K562 (cell line): ENCODE measurements around the gene NF1. TPM values are rescaled to one million over a fixed set of nuclear protein-coding genes. Genes with fewer than 3 reads are reported as not detected.

ENCODE experiments used
- ATAC-seq: fragments of 200-7000 bp; cut with Tn5 transposase; 3 replicates; pipeline ENCODE4 v1.9.1; 2020; ENCODE audit warnings: moderate library complexity
- BruUV-seq: library from RNA; stranded (reverse); fragments of 400-500 nt; replicated peaks from 2 replicates; lab custom pipeline; 2021; lab: Mats Ljungman, UMichigan
- CTCF ChIA-PET: fragments of 300-600 bp; formaldehyde crosslinking; extraction: SDS; loops from one replicate; lab custom pipeline; 2021; ENCODE audit warnings: low intra/inter-chr PET ratio; lab: Yijun Ruan, JAX
- POLR2A ChIA-PET: fragments of 300-600, 350-650 bp; sonication (Branson Sonifier 250); formaldehyde crosslinking; extraction: SDS; loops from one replicate; lab custom pipeline; 2021; ENCODE audit warnings: antibody characterized with exemption, inconsistent platforms; lab: Yijun Ruan, JAX
- DNase-seq, 4 experiments: peaks; one replicate each; pipeline versions ENCODE4 v3.0.0 to v3.0.0-alpha.2; 2011 to 2018; ENCODE audit warnings: low spot score in 3 of 4, mixed read lengths in 3 of 4; ENCODE audit errors: extremely low read depth in 1 of 4
- FAIRE-seq: peaks from 2 replicates; lab custom pipeline; 2011; peaks lifted over from hg19 to GRCh38; lab: Jason Lieb, UNC
- H2AFZ ChIP-seq: 2 replicates; pipeline ENCODE4 v1.6.0; 2011; ENCODE audit warnings: low read depth, low read length, control low read depth, inconsistent platforms
- H3K27ac ChIP-seq: fragments of 200-600 bp; 3 replicates; pipeline ENCODE4 v1.8.0; 2011; ENCODE audit warnings: low read depth, mild to moderate bottlenecking, control low read depth, inconsistent platforms, low read length, moderate library complexity, mixed read lengths; ENCODE audit errors: extremely low read depth
- H3K27me3 ChIP-seq, 2 experiments: fragments of 300-600 bp in 1 of 2; 2 replicates in 1 of 2; 3 replicates in 1 of 2; pipeline versions ENCODE4 v1.6.0 to v1.8.0; 2011; ENCODE audit warnings: inconsistent platforms in 2 of 2, low read length in 2 of 2, mild to moderate bottlenecking in 1 of 2, mixed read lengths in 1 of 2, moderate library complexity in 1 of 2; ENCODE audit not compliant: control insufficient read depth in 2 of 2, insufficient read depth in 2 of 2
- H3K36me3 ChIP-seq: fragments of 300-600 bp; 3 replicates; pipeline ENCODE4 v1.8.0; 2011; ENCODE audit warnings: mild to moderate bottlenecking, low read length, inconsistent platforms; ENCODE audit not compliant: control insufficient read depth, insufficient read depth
- H3K4me1 ChIP-seq, 2 experiments: fragments of 200-600 bp in 1 of 2; replicated peaks in 1 of 2; 2 replicates in 1 of 2; 3 replicates in 1 of 2; pipeline versions ENCODE4 v1.5.1 to v1.8.0; 2011; ENCODE audit warnings: inconsistent platforms in 2 of 2, low read length in 2 of 2, mild to moderate bottlenecking in 1 of 2, mixed read lengths in 1 of 2, moderate library complexity in 1 of 2; ENCODE audit not compliant: control insufficient read depth in 2 of 2, insufficient read depth in 2 of 2
- H3K4me2 ChIP-seq: 2 replicates; pipeline ENCODE4 v1.6.1; 2011; ENCODE audit warnings: low read length, control low read depth, inconsistent platforms, mixed read lengths; ENCODE audit not compliant: insufficient read depth
- H3K4me3 ChIP-seq: fragments of 200-600 bp; sonication (generic), shearing (Covaris generic); 2 replicates; pipeline ENCODE4 v1.5.1; 2016; ENCODE audit warnings: control low read depth, inconsistent platforms
- H3K79me2 ChIP-seq: fragments of 200-600 bp; 3 replicates; pipeline ENCODE4 v1.8.0; 2011; ENCODE audit warnings: low read length, inconsistent platforms; ENCODE audit not compliant: control insufficient read depth, insufficient read depth
- H3K9ac ChIP-seq, 2 experiments: 2 replicates each; pipeline versions ENCODE4 v1.6.0 to v1.6.1; 2011; ENCODE audit warnings: low read depth in 2 of 2, low read length in 2 of 2, control low read depth in 1 of 2, inconsistent platforms in 1 of 2, mild to moderate bottlenecking in 1 of 2, mixed read lengths in 1 of 2; ENCODE audit not compliant: insufficient read depth in 1 of 2
- H3K9me1 ChIP-seq: one replicate; pipeline ENCODE4 v1.6.0; 2011; ENCODE audit warnings: inconsistent platforms, mild to moderate bottlenecking, low read length, moderate library complexity; ENCODE audit not compliant: control insufficient read depth, insufficient read depth
- H3K9me3 ChIP-seq: replicated peaks from 2 replicates; pipeline ENCODE4 v1.5.1; 2011; ENCODE audit warnings: low read depth, low read length, inconsistent platforms; ENCODE audit not compliant: control insufficient read depth, insufficient read depth
- H4K20me1 ChIP-seq: replicated peaks from 2 replicates; pipeline ENCODE4 v1.6.1; 2011; ENCODE audit warnings: low read length, inconsistent platforms, mixed read lengths; ENCODE audit not compliant: control insufficient read depth, insufficient read depth
- BHLHE40 ChIP-seq: IDR thresholded peaks from 2 replicates; pipeline ENCODE4 v1.6.1; 2011; ENCODE audit warnings: low read length, improper control_type of control experiment
- FUS ChIP-seq: fragments of 200-400 bp; formaldehyde crosslinking; optimal IDR thresholded peaks from 2 replicates; pipeline ENCODE3; 2017; ENCODE audit warnings: low read depth, low read length
- HMG20A ChIP-seq: fragments of 450-650 bp; formaldehyde crosslinking; conservative IDR thresholded peaks from 2 replicates; pipeline ENCODE4 v1.4.0; 2020; ENCODE audit warnings: mild to moderate bottlenecking, mixed read lengths
- HNRNPL ChIP-seq: fragments of 200-400 bp; formaldehyde crosslinking; IDR thresholded peaks from 2 replicates; pipeline ENCODE4 v1.6.1; 2017; ENCODE audit warnings: low read depth, mild to moderate bottlenecking, low read length
- RFX7 ChIP-seq: fragments of 250-450 bp; sonication (Bioruptor Pico); IDR thresholded peaks from 2 replicates; pipeline ENCODE4 v1.5.1; 2021; ENCODE audit warnings: mild to moderate bottlenecking
- STAT5A ChIP-seq: IDR thresholded peaks from 2 replicates; pipeline ENCODE4 v1.6.1; 2012; ENCODE audit warnings: low read length, inconsistent platforms, borderline replicate concordance
- TCF3 ChIP-seq: sonication (generic); formaldehyde crosslinking; IDR thresholded peaks from 2 replicates; pipeline ENCODE4 v1.4.0; 2020; ENCODE audit warnings: mild to moderate bottlenecking, missing genetic modification reagents
- WGBS: fragments of 100-300 bp; shearing (Covaris generic); methylation state at CpG from one replicate; pipeline ENCODE4 v1.1.6; 2016; ENCODE audit warnings: low coverage, mixed read lengths; ENCODE audit not compliant: insufficient coverage; ENCODE audit errors: missing lambda C conversion rate; 5-methylcytosine and 5-hydroxymethylcytosine counted together
- in situ Hi-C: fragments of 300-500 bp; cut with MboI; formaldehyde crosslinking; loops from 4 replicates; pipeline ENCODE4 v1.15.0; 2018; ENCODE audit warnings: inconsistent platforms, mixed read lengths
- intact Hi-C: fragments of 100-400 bp; cut with micrococcal nuclease; formaldehyde crosslinking; loops from 2 replicates; pipeline ENCODE4 v1.14.2; 2022
- polyA plus RNA-seq, 8 experiments: library from polyadenylated mRNA; depleted of rRNA in 4 of 8; stranded (reverse) in 5 of 8; unstranded in 3 of 8; fragments of >200 nt; fragmentation: Nextera tagmentation in 2 of 8; fragmentation: Illumina TruSeq in 1 of 8; extraction: Ambion mirVana in 2 of 8; extraction: Trizol in 1 of 8; gene quantifications; 2 replicates each; pipeline versions ENCODE4 v1.2.1 to v1.2.3, GENCODE V29; 2011 to 2014; ENCODE audit warnings: inconsistent platforms in 1 of 8, missing spikeins in 1 of 8
- total RNA-seq, 7 experiments: library from RNA; depleted of rRNA in 6 of 7; stranded (reverse); fragments of >200 nt in 6 of 7; fragmentation: Illumina TruSeq in 2 of 7; extraction: Trizol in 2 of 7; gene quantifications; 2 replicates each; pipeline versions ENCODE4 v1.2.1 to v1.2.3, GENCODE V29; 2011 to 2021; ENCODE audit warnings: low replicate concordance in 1 of 7
- TF ChIP-seq, protein P1 (sequence below): sonication (generic); formaldehyde crosslinking; IDR thresholded peaks from 2 replicates; pipeline ENCODE4 v1.8.0; 2023; ENCODE audit warnings: mild to moderate bottlenecking, missing genetic modification reagents
- TF ChIP-seq, protein P2 (sequence below): sonication (generic); formaldehyde crosslinking; IDR thresholded peaks from 2 replicates; pipeline ENCODE4 v1.9.0; 2022; ENCODE audit warnings: mild to moderate bottlenecking, missing genetic modification reagents
- TF ChIP-seq, protein P3 (sequence below): sonication (generic); formaldehyde crosslinking; IDR thresholded peaks from 2 replicates; pipeline ENCODE4 v1.8.0; 2022; ENCODE audit warnings: missing genetic modification reagents, mild to moderate bottlenecking, moderate library complexity, borderline replicate concordance

NF1 gene
- total and polyA plus RNA-seq, 9 of the 15 experiments (the other 6 are each of a cell fraction or from before 2014, with no cell fraction given) = 3.4 to 41.9 (median 24.3) TPM

DNA sequence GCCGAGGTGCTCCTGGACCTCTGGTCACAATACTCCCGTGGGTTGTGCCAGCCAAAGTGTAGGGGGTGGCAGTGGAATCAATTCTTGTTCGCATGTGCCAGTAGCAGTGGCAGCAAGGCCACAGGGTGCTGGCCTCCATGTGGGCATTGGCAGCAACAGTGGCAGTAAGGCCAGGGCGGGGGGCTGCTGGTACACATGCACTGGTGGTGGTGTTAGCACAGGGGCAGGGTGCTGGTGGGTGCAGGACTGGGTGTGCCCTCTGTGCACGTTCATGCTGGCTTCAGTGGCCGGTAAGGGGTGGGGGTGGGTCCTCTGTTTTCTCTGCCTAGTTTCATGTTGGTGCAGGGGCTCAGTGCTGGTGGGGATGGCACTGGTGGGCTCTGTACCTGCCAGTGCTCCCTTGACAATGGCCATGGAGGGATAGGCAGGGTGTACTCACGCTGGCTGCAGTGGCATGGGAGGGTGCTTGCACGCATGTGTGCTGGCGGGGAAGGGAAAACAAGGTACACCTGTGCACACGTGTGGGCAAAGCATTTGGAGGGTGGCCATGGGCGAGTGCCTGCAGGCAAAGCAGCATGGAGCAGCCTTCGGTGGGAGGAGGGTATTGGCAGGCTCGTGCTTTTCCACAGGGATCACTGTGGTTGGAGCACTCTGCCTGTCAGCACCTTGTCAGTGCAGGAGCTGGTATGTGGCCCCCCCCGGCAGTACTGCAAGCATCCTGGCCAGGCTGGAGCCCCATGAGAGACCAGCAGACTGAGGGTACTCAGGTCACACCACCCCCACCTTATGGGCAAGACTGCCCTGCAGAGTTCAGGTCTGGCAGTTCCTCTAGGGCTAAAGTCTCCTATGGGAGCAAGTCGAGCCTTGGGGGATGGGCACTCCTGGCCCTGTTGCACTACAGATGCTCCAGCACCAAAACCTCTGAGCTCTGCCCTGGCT, 35.8 kb downstream of the NF1 start:
- no peak for ATAC-seq

More for the DNA sequence above, 35.8 kb downstream of the NF1 start:
- H3K79me2 ChIP-seq = peaks cover 72% of the 10 kb centered on the region
- TF ChIP-seq TCF3 (CRISPR knock-in tag) (no peak), STAT5A (no peak), BHLHE40 (no peak), HNRNPL (no peak), RFX7 (no peak), FUS (no peak), HMG20A (CRISPR knock-in tag) (no peak)
- TF ChIP-seq, protein P1, sequence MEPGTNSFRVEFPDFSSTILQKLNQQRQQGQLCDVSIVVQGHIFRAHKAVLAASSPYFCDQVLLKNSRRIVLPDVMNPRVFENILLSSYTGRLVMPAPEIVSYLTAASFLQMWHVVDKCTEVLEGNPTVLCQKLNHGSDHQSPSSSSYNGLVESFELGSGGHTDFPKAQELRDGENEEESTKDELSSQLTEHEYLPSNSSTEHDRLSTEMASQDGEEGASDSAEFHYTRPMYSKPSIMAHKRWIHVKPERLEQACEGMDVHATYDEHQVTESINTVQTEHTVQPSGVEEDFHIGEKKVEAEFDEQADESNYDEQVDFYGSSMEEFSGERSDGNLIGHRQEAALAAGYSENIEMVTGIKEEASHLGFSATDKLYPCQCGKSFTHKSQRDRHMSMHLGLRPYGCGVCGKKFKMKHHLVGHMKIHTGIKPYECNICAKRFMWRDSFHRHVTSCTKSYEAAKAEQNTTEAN (CRISPR knock-in tag) = no peak
- TF ChIP-seq, protein P2, sequence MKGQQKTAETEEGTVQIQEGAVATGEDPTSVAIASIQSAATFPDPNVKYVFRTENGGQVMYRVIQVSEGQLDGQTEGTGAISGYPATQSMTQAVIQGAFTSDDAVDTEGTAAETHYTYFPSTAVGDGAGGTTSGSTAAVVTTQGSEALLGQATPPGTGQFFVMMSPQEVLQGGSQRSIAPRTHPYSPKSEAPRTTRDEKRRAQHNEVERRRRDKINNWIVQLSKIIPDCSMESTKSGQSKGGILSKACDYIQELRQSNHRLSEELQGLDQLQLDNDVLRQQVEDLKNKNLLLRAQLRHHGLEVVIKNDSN (CRISPR knock-in tag) = no peak
- TF ChIP-seq, protein P3, sequence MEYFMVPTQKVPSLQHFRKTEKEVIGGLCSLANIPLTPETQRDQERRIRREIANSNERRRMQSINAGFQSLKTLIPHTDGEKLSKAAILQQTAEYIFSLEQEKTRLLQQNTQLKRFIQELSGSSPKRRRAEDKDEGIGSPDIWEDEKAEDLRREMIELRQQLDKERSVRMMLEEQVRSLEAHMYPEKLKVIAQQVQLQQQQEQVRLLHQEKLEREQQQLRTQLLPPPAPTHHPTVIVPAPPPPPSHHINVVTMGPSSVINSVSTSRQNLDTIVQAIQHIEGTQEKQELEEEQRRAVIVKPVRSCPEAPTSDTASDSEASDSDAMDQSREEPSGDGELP (CRISPR knock-in tag) = no peak
- TF ChIP-seq, all 486 proteins: peak for 0
- in situ Hi-C loops (no loop called here), intact Hi-C loops (no loop called here)
- no peaks in the 10 kb centered on the region; the same call in 2 of the 3 replicates for H3K36me3 ChIP-seq
- no peak overlapping the region for H3K27ac ChIP-seq
- no peak overlapping the region for H3K4me3 ChIP-seq
- peak overlapping the region in 1 of 2 experiments; percentile 74; a peak in 2 of 4 replicates for H3K9ac ChIP-seq
- no peak overlapping the region for H3K4me2 ChIP-seq
- no peaks in the 10 kb centered on the region; the same call in 1 of the 2 replicates for H4K20me1 ChIP-seq
- peaks cover 0 to 10% of the 10 kb centered on the region in 2 experiments; a peak in 2 of 5 replicates for H3K4me1 ChIP-seq
- ChIA-PET CTCF (no interaction called here), POLR2A (interaction anchor here (0.6 kb wide), 1 partner anchor 36 kb away, joined by 3 read pairs; no protein-coding TSS in a partner anchor)
- no TSS peak for BruUV-seq
- H2AFZ ChIP-seq = no peak overlapping the region
- no peaks in the 10 kb centered on the region for H3K9me1 ChIP-seq
- no peak for DNase-seq
- H3K27me3 ChIP-seq = no peaks in the 10 kb centered on the region
- no peaks in the 10 kb centered on the region for H3K9me3 ChIP-seq
- 87% methylated on average over 14 of the region's 15 CpGs for WGBS
- no peak for FAIRE-seq
